HG02973 (cell line): ENCODE data around the gene FEM1B.
"Not testable (repeated sequence)": the region's sequence is repeated elsewhere in the genome, so short reads cannot be mapped to it uniquely, and the experiment has no call there.

Source experiments
- ATAC-seq: cut with Tn5 transposase; IDR thresholded peaks from one replicate; pipeline ENCODE4 v1.9.1; 2021; ENCODE audit warnings: moderate library complexity; ENCODE audit not compliant: unreplicated experiment

FEM1B gene

DNA sequence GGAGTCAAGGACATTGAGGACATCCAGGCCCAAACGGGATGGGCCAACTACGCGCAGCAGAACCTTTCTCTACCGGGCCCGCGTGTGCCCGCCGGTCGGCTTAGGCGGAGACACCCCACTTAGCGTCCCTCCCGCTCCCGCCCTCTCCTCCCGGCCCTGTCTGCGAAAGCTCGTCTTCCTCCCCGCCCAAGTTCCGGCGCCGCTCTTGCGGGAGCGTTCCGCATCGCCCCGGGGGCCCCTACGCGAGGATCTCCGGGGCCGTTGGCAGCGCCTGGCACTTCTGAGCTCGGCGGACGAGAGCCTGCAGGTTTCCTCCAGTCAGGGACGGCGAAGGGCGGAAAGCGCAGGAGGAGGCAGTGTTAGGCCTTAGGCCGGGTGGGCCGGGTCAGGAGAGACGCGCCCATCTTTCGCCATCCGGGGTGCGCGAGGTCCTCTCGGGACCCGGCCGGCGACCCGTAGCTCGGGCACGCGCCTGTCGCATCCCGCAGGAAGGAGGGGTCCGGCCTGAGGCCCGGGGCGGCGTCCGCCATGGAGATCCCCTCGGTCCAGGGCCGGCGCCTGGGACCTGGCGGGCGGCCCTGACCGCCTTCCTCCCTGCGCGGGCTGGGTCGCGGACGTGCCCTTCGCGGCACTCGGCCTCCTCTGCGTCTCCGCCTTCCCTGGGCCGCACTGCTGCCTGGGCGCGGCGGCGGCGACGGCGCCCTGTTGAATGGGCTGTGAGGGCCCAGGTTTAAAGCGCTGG, at the start of gene FEM1B:
FEM1B (plus strand) TSS at position 143 of the 742 bp plus-strand sequence. CDS start 673 bp downstream, outside the sequence.
- ATAC-seq = peak; percentile 70

DNA sequence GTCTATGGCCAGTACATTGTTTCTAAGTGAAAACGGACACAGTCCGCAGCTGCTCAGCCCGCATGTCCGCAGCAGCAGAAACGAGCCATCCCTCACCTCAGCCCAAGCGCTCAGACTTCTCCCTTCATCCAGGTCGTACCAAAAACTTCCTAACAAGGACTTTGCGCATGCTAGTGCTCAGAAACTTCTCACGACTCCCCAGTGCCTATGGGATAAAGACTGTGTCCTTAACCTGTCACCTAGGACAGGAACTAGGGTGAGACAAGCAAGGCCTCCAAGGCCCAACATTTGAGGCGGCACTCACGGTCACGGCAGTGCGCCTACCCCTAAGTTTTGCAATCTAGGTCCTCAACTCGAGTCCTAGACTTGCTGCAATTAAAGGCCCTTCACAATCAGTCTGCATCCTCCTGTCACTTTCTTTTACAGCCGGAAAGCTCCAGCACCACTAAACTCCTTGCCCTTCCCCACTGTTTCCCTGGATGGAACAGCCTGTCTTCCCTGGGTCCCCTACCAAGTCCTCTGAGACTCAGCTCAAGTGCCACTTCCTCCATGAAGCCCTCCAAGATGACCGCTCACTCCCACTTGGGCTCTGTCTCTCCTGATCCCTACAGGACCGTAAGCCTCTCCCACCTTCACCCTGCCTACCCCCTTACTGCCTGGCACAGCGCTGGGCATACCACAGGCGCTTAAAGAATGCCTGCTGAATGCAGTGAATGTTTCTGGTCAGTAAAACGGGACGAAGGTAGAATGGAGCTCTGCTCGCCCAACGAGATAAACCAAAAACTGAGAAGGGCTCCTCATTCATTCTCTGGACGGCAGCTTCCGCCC, 49.2 kb upstream of the FEM1B start:
- ATAC-seq = no peak

DNA sequence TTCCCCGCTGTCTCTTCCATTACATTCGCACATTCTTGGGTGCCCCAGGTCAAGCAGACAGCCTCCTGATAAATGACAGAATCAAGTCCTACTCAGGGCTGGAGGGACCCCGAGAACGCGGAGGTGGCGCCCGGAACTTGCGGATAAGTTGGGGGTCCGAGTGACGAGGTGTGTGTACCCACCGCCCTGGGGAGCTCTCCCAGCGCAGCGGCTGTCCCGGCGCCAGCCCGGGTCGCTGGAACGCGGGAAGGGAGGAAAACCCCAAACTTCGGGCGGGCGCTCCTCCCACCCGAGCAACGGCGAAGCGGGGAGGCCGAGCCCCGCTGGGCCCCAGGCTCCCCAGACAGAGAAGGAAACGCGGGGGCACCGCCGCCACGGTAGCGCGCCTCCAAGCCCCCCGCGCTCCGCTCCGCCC, 48.6 kb upstream of the FEM1B start:
- no peak for ATAC-seq

DNA sequence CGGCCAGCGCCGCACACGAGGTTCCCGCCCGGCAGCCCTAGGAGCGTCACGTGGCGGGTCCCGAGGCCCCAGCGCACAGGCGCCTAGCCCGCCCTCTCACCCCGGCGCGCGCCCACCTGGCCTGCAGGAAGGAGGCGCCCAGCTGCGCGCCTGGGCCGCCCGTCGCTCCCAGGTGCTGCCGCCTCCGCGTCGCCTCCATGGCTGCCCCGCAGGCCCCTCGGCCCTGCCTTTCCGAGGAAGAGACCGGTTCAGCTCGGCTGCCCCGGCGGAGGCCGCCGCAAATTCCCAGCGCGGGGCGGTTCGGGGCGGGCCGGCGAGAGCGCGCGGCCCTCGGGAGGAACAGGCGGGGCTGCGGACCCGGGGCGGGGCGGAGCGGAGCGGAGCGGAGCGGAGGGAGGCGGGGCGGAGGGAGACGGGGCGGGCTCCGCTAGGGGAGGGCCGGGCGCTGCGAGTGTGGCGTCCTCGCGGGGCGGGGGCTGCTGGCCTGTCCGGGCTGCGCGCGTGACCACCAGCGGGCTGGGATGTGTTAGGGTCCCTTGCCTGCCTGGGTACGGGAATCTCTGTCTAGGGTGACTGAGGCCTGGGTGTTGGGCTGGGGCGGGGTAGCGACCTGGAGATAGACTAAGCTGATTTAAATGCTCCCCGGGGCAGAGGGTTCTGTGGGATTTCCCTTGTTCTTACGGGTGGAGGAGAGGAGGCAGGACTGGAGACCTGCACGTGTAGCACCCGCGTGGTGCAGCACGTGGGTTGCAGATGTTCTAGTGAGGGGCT, 48.0 kb upstream of the FEM1B start, which contains the start of gene CLN6:
CLN6 (minus strand) TSS at position 343 of the 771 bp plus-strand sequence; CDS start at position 199, 144 bp downstream.
- peak; percentile 60 for ATAC-seq

DNA sequence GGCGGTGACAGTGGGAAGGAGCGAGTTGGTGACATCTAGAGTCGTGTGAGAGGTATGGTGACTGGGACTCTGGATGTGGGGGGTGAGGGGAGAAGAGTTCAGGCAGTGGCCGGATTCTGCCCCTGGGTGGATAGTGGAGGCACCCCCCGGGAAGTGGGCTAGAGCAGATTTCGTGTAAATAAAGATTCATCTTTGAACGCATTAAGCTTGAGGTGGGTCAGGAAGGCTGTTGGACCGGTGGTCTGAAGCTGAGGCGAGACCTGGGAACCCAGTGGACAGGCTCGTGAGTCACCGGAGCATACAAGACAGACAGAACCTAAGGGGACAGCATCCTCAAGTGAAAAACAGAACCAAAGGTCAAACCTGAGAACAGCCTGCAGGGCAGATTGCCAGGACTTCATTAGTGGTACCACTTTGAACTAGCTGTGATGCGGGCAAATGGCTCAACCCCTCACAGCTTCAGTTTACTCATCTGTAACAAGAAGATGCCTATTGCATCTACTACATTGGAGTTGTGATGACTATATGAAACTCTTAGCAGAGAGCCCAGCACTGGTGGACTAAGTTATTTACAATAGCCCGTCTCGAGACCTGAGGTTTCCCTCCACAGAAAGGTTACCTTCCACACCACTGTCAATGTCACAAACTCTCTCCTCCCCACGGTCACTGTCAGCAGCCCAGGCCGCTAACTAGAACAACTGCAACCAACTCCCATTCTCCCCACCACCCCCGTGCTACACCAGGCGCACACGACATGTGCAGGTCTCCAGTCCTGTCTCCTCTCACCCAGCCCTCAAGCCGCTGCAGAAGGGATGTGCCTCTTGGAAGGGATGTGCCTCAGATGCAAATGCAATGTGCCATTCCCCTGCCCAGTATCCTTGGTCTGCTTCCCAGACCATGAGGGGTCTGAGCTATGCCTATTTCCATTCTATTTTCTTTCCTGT, 47.1 kb upstream of the FEM1B start:
- ATAC-seq = no peak

DNA sequence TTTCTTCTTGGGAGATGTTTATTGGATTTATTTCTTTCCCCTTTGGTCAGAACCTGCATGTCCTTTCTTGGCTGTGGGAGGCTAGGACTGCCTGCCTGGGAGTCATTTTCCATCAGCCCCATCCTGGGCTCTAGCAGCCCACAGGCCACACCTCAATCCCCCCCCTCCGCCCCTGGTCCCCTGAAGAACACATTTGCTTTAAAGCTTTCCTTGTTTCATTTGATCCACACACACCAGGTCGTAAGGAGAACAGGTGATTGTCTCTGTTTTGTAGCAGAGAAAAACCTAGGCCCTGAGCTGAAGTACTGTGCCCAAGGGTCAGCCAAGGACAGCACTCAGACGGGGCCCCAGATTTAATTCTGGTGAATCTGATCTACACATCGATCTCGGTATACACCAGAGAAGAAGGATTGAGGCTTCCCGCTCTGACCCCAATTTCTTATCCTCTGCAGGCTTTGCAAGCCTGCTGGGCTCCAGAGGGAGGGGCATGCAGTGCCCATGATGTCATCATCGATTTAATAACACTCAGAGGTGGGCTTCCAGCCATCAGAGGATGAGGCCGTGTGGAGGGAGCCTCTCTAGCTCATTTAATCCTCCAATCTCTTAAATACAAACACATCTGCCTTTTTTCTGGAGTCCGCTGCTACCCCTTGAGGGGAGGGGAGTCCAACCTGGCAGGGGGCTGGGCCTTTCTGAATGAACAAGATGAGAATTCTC, 46.3 kb upstream of the FEM1B start:
- no peak for ATAC-seq

DNA sequence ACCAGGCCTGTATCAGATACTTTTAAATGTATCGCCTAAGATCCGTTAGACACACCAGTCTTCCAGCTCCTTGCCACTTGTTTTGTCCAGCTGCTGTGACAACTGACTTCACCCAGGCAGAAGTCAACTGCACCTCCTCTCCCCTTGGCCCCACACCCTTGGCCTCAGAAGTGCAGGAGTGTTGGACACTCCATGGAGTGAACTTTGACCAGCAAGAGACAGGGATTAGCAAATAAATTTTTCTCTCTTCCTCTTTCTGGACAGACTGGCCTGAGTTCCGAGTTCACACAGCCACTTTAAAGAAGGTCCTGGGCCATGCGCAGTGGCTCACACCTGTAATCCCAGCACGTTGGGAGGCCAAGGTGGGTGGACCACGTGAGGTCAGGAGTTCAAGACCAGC, 45.1 kb upstream of the FEM1B start:
- no peak for ATAC-seq

DNA sequence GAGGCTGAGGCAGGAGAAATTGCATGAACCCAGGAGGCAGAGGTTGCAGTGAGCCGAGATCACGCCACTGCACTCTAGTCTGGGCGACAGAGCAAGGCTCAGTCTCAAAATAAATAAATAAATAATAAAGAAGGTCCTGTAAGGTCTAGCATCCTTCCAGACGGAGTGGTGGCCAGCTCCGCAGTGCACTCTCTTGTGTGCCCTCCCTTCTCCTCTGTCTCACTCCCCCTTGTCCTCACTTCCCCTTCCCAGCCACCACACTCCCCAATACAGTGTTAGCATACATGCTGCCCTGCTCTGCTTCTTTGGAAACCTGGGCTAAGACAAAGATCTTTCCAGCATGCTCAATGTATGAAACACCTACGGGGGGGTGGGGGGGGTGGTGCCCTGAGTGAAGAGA, 44.6 kb upstream of the FEM1B start:
- no peak for ATAC-seq

DNA sequence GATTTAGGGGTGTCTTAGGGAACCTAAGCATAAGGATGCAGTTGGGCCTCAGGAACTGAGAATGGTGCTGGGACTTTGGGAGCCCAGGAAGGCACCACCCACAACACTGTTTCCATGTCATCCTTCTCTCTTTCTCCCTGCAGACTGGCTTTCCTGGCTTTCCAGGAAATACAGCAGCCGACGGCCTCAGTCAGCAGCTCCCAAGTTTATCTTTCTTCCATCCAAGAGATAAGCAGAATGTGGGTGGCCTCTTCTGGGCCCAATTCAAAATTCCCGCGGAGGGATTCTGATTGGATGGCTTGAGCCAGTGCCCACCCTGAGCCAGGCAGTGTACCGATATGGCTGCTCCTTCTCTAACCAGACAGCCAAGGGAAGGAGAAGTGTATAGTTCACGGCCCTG, 43.5 kb upstream of the FEM1B start:
- no peak for ATAC-seq

DNA sequence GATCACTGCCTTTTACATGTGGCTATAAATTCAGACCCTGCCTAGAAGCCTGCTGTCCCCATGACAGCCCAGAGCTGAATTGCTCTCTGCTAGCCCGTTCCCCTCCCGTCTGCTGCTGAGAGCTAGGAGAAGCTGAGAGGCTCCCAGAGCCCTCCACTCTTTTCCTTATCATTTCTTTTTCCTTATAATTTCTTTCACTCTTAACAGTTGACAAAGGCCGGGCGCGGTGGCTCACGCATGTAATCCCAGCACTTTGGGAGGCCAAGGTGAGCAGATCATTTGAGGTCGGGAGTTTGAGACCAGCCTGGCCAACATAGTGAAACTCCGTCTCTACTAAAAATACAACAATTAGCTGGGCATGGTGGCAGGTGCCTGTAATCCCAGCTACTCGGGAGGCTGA, 43.0 kb upstream of the FEM1B start:
- ATAC-seq = not testable (repeated sequence)

DNA sequence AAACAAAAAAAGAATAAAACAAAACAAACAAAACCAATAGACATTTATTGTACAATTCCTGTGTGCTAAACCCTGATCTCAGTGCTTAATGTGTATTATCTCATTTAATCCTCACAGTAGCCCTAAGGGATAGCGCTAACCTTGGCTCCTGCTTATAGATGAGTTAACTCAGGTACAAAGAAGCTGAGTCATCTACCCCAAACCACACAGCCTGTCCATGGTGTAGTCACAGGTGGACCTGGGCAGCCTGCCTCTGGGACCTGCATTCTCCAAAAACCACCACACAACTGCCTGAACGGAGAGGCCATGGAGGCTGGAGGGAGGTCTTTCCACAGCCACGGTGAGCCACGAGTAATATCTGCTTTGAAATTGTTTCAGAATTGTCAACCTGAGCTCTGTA, 42.5 kb upstream of the FEM1B start:
- ATAC-seq = no peak

DNA sequence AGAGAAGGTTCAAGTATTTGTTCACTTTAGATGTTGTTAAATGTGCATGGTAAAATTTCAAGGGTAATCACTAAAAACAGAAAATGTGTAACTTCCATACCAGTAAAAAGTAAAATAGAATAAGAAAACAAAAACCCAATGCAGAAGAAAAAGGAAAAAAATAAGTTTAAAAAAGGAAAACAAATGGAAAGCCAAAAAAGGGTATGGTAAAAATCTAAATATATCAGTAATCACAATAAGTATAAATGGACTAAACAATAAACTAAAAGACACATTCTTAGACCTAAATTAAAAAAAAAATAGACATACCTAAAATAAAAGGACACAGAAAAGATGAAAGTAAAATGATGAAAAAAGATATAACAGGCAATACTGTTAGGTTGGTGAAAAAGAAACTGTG, 38.5 kb upstream of the FEM1B start:
- ATAC-seq = no peak

DNA sequence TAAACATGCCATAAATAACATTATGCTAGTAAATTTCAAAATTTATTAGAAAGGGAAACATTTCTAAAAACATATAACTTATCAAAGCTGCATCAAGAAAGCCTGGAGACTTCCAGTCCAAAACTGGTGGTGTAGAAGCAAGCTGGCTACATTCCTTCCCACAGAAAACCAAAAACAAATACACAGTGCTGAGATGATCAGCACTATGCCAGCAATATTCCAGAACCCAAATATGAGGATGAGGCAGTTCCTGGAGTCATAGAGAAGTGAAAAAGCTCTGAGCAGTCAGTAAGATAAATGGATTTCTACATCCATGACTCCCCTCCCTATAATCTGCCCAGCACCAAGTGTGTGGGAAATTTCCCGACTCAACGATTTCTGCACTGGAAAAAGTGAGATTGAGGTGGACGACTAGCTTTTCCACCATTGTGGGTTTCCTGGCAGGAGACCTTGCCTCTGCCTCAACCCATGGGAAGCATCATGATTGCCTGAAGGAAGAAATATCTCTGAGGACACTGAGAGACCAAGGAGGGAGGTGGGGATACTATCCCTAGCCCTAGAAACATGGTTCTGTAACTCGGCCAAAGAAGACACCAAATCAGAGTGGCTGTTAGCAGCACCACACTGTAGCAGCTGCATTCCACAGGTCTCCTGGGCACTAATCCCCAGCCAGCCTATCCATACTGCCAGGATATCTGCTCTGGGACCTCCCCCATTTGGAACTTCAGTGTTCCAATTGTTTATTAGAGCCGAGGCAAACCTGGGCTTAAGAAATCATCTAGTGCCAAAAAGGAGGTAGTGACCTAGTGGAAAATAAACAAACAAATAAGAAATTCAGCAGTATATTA, 36.2 kb upstream of the FEM1B start:
- no peak for ATAC-seq

DNA sequence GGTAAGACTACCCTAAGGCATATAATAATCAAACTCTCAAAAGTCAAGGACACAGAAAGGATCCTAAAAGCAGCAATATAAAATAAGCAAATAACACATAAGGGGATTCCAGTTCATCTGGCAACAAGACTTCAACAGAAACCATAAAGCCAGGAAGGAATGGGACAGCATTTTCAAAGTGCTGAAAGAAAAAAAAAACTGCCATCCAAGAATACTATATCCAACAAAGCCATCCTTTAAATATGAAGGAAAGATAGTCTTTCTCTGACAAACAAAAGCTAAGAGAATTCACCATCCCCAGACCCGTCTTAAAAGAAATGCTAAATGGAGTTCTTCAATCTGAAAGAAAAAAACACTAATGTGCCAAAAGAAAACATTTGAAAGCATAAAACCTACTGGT, 33.3 kb upstream of the FEM1B start:
- ATAC-seq = no peak

DNA sequence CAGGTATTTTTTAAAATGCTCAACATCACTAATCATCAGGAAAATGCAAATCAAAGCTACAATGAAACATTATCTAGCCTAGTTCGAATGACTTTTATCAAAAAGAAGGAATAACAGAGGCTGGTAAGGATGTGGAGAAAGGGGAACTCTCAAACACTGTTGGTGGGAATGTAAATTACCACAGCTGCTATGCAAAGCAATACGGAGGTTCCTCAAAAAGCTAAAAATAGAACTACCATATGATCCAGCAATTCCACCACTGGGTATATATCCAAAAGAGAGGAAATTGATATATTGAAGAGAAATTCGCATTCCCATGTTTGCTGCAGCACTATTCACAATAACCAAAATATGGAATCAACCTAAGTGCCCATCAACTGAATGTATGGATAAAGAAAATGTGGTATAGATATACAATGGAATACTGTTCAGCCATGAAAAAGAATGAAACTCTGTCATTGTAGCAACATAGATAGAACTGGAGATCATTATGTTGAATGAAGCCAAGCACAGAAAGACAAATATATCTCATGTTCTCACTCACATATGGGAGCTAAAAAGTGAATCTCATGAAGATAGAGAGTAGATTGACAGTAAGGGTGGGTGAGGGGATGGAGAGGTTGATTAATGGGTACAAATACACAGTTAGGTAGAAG, 28.4 kb upstream of the FEM1B start:
- no peak for ATAC-seq

DNA sequence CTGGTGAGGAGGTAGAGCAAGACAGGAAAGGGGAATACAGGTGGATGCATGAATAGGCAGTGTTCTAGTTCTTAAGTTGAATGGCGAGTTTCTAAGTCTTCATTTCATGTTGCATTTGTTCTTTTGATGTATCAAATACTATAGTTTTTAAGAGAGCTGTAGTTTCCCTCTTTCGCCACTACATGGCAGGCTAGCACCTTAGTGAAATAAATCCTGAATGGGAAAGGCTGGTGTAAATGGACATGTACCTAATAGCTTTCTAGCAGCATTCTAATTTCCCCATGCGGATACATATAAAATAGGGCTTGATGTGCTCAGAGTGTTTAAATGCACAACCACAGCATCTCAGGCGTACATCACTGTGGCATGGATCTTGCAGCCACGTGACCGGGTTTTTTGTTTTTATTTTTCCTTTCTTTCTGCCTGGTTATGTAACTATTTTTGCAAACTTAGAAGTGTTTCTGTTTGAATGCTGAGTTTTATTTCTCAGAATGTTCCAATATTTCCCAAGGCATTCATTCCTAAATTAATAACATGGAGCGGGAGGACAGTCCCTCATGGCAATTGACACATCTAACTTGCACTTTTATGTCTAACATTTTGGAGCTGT, 24.5 kb upstream of the FEM1B start:
- ATAC-seq = no peak

DNA sequence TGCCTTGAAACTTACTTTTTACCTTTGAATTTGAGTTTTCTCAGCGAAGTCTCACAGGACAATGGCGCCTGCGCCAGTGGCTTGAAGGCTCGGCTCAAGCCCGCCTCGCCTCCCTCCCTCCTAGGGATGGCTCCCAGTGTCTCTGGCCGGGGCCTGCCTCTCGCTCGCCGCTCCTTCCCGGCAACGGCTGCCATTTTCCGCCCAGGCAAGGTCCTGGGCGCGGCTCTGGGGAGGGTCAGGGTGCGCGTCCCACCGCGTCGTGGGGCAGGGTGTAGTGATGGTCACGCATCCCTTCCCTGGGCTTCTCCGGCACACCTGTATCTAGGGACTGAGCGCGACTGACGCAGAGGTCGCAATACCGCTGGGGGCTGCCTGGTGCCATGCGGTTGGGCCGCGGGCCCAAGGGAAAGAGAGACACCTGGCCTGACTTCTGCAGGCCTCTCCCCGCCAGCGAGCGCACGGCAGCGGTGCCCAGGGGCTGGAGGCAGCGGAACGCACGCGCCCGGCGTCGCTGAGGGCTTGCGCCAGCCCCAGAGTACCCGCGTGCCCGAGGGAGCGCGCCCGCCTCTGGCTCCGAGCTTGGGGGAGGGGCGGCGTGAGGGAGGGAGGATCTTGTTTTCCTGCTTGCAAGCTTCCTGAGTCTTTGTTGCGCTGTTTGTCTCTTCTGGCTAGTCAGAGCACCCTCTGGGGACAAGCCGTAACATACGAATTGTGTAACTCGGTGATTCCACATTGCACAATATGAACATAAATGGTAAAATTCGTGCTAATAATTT, 20.7 kb upstream of the FEM1B start:
- no peak for ATAC-seq
